Motor neuron (in vitro differentiated cells): ENCODE measurements around the gene STOX2. TPM values are rescaled to one million over a fixed set of nuclear protein-coding genes. Genes with fewer than 3 reads are reported as not detected.

Source experiments
- ATAC-seq, 8 experiments: fragments of 200-7000 bp; cut with Tn5 transposase; replicated peaks in 6 of 8; 2 replicates each; pipeline ENCODE4 v1.8.0; 2021; ENCODE audit warnings: mild to moderate bottlenecking in 8 of 8, moderate library complexity in 8 of 8
- H3K27ac ChIP-seq, 2 donors: fragments of 250-450 bp; sonication (Bioruptor Pico); 2 replicates each; pipeline ENCODE4 v1.9.0; 2021; ENCODE audit warnings: antibody characterized with exemption in 2 of 2, mild to moderate bottlenecking in 2 of 2, moderate library complexity in 1 of 2
- H3K4me1 ChIP-seq, 2 donors: fragments of 250-450 bp; sonication (Bioruptor Pico); replicated peaks in 1 of 2; 2 replicates each; pipeline ENCODE4 v1.6.1; 2021; ENCODE audit warnings: antibody characterized with exemption in 2 of 2, mild to moderate bottlenecking in 2 of 2, moderate library complexity in 1 of 2
- H3K4me3 ChIP-seq, 5 donors: fragments of 250-450 bp; sonication (Bioruptor Pico); 2 replicates each; pipeline ENCODE4 v1.9.0; 2021; ENCODE audit warnings: antibody characterized with exemption in 5 of 5, mild to moderate bottlenecking in 5 of 5, moderate library complexity in 4 of 5
- WGBS, 10 experiments: fragments of 450-650 bp; shearing (Covaris generic); methylation state at CpG; one replicate each; pipeline ENCODE4 v1.0.0; 2022; 5-methylcytosine and 5-hydroxymethylcytosine counted together
- in situ Hi-C, 9 experiments: fragments of 400-800 bp; cut with MboI; loops; one replicate each; pipeline ENCODE4 v1.15.0; 2021; ENCODE audit warnings: low sequenced_read_pairs in 9 of 9, low pct_unique_long_range_greater_than_20kb in 2 of 9; ENCODE audit not compliant: unreplicated experiment in 9 of 9
- total RNA-seq, 8 experiments: library from RNA; unstranded; fragments of 300-600 nt; gene quantifications; 2 replicates each; pipeline versions ENCODE4 v1.2.3 to v1.2.4, GENCODE V29; 2022

Gene STOX2
- total RNA-seq, 8 experiments from 2014 or later, result 0.09 to 31.4 (median 23.7) TPM

GRCh38 chr4:184061582-184061981 lies 156.5 kb downstream of the STOX2 start:
- peaks cover 0 to 4% of the 10 kb centered on the region in 2 donors for H3K4me1 ChIP-seq
- in situ Hi-C loops, result no loop called here
- no peak overlapping the region for H3K27ac ChIP-seq
- no peak overlapping the region for H3K4me3 ChIP-seq
- WGBS, 10 experiments, result 0 to 100% (median 88%) methylated on average over 1 to 3 of the region's 7 CpGs; no CpG with 5 or more reads in 4 of the 10 experiments
- ATAC-seq, result no peak

- Histone ChIP-seq H3K4me1 (peaks cover 0 to 10% of the 10 kb centered on the region in 2 donors), H3K27ac (no peak overlapping the region), H3K4me3 (no peak overlapping the region)
- WGBS, 10 experiments, result 0 to 93% (median 56%) methylated on average over 1 to 6 of the region's 7 CpGs; no CpG with 5 or more reads in 1 of the 10 experiments
- ATAC-seq, result no peak
- in situ Hi-C loops, result no loop called here
Observed at GRCh38 chr4:184062769-184063168, 157.7 kb downstream of the STOX2 start.

- no peak for ATAC-seq
- WGBS, 10 experiments, result 71 to 100% (median 78%) methylated on average over 1 to 2 of the region's 5 CpGs; no CpG with 5 or more reads in 6 of the 10 experiments
- in situ Hi-C loops, result no loop called here
- no peak overlapping the region for H3K4me3 ChIP-seq
- no peak overlapping the region for H3K27ac ChIP-seq
- peaks cover 0 to 10% of the 10 kb centered on the region in 2 donors for H3K4me1 ChIP-seq
Observed at GRCh38 chr4:184064877-184065276, 159.8 kb downstream of the STOX2 start.

GRCh38 chr4:184066584-184067300 lies 161.6 kb downstream of the STOX2 start:
- in situ Hi-C loops, result no loop called here
- H3K4me1 ChIP-seq, result peaks cover 0 to 10% of the 10 kb centered on the region in 2 donors
- H3K4me3 ChIP-seq, result no peak overlapping the region
- 10 to 100% (median 65%) methylated on average over 1 to 9 of the region's 9 CpGs for WGBS, 10 experiments
- ATAC-seq, result no peak
- no peak overlapping the region for H3K27ac ChIP-seq

GRCh38 chr4:184067931-184068554 lies 162.9 kb downstream of the STOX2 start:
- in situ Hi-C loops, result no loop called here
- no peak for ATAC-seq
- no peak overlapping the region for H3K4me3 ChIP-seq
- WGBS, 10 experiments, result 0 to 100% (median 80%) methylated on average over 1 to 9 of the region's 9 CpGs; no CpG with 5 or more reads in 1 of the 10 experiments
- no peak overlapping the region for H3K27ac ChIP-seq
- peaks cover 0 to 10% of the 10 kb centered on the region in 2 donors for H3K4me1 ChIP-seq

Other genes with a start within 250 kb of the STOX2 start
- 10 to 100 TPM; 21.9 to 53.4 (median 26.8) TPM for gene RWDD4, start 246.1 kb upstream of the STOX2 start, total RNA-seq
- gene TRAPPC11, start 246.0 kb upstream of the STOX2 start, total RNA-seq, result 10 to 100 TPM; 26.5 to 53.0 (median 42.9) TPM